ENCODE measurements around the gene CRYAA.
"Not testable (repeated sequence)": the region's sequence is repeated elsewhere in the genome, so short reads cannot be mapped to it uniquely, and the experiment has no call there.

DNA sequence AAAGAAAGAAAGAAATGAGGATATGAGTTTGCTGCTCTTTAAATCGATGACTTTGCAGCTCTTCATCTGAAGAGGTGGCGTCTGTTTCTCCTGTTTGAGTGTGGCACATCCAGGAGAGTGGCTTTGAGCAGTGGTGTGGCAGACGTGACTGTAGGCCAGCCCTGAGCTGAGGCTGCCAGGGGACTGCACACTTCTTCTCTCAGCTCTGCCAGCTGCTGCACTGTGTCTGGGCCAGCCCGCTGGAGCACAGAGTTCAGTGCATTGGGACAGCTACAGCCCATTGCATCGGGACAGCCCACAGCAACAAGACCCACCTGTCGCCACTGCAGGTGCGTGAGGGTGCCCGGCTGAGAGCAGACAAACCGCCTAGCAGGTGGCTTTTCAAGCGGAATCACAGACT lies 34.3 kb upstream of the CRYAA start:
- not testable (repeated sequence) for TF ChIP-seq ZNF280C (tag by site-specific recombination; IDR thresholded peaks at IDR 0.05); ZNF2 (tag by site-specific recombination; IDR thresholded peaks at IDR 0.05); ZNF121 (tag by site-specific recombination; IDR thresholded peaks at IDR 0.05); ZNF266 (tag by site-specific recombination; IDR thresholded peaks at IDR 0.05; ENCODE audit: low read depth)
- TF ChIP-seq, protein P1, sequence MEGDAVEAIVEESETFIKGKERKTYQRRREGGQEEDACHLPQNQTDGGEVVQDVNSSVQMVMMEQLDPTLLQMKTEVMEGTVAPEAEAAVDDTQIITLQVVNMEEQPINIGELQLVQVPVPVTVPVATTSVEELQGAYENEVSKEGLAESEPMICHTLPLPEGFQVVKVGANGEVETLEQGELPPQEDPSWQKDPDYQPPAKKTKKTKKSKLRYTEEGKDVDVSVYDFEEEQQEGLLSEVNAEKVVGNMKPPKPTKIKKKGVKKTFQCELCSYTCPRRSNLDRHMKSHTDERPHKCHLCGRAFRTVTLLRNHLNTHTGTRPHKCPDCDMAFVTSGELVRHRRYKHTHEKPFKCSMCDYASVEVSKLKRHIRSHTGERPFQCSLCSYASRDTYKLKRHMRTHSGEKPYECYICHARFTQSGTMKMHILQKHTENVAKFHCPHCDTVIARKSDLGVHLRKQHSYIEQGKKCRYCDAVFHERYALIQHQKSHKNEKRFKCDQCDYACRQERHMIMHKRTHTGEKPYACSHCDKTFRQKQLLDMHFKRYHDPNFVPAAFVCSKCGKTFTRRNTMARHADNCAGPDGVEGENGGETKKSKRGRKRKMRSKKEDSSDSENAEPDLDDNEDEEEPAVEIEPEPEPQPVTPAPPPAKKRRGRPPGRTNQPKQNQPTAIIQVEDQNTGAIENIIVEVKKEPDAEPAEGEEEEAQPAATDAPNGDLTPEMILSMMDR (tag by site-specific recombination; IDR thresholded peaks at IDR 0.05), result not testable (repeated sequence)
- TF ChIP-seq, protein P2, sequence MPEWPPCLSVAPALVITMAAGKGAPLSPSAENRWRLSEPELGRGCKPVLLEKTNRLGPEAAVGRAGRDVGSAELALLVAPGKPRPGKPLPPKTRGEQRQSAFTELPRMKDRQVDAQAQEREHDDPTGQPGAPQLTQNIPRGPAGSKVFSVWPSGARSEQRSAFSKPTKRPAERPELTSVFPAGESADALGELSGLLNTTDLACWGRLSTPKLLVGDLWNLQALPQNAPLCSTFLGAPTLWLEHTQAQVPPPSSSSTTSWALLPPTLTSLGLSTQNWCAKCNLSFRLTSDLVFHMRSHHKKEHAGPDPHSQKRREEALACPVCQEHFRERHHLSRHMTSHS (tag by site-specific recombination; IDR thresholded peaks at IDR 0.05), result not testable (repeated sequence)
